Osteocyte (in vitro differentiated cells): ENCODE measurements around the gene KCMF1. TPM values are rescaled to one million over a fixed set of nuclear protein-coding genes. Genes with fewer than 3 reads are reported as not detected.

Experiments used
- DNase-seq: peaks from one replicate; pipeline ENCODE4 v3.0.0; 2021; ENCODE audit warnings: mixed read lengths; ENCODE audit not compliant: unreplicated experiment; ENCODE audit errors: extremely low spot score
- H3K27ac Mint-ChIP-seq: one replicate; pipeline ENCODE4 v1.8.0; 2021; ENCODE audit warnings: mild to moderate bottlenecking, mixed read lengths; ENCODE audit not compliant: unreplicated experiment
- H3K27me3 Mint-ChIP-seq: one replicate; pipeline ENCODE4 v1.8.0; 2021; ENCODE audit warnings: mixed read lengths; ENCODE audit not compliant: unreplicated experiment
- H3K36me3 Mint-ChIP-seq: one replicate; pipeline ENCODE4 v1.8.0; 2021; ENCODE audit warnings: mixed read lengths; ENCODE audit not compliant: unreplicated experiment
- H3K4me1 Mint-ChIP-seq: one replicate; pipeline ENCODE4 v1.8.0; 2021; ENCODE audit warnings: mixed read lengths; ENCODE audit not compliant: unreplicated experiment
- H3K4me3 Mint-ChIP-seq: one replicate; pipeline ENCODE4 v1.8.0; 2021; ENCODE audit warnings: mild to moderate bottlenecking, moderate library complexity, mixed read lengths; ENCODE audit not compliant: unreplicated experiment
- H3K9me3 Mint-ChIP-seq: one replicate; pipeline ENCODE4 v1.8.0; 2021; ENCODE audit warnings: mixed read lengths; ENCODE audit not compliant: unreplicated experiment
- total RNA-seq: library from RNA; stranded (reverse); gene quantifications from 2 replicates; pipeline ENCODE4 v1.2.1, GENCODE V29; 2021
- TF ChIP-seq, protein P1 (sequence below): fragments of 200-600 bp; sonication (generic); IDR thresholded peaks from 2 replicates; pipeline ENCODE4 v1.5.0; 2021; ENCODE audit warnings: antibody characterized with exemption, mild to moderate bottlenecking, moderate library complexity

The KCMF1 gene
- total RNA-seq, 1 donor from 2014 or later = 67.2 TPM

DNA sequence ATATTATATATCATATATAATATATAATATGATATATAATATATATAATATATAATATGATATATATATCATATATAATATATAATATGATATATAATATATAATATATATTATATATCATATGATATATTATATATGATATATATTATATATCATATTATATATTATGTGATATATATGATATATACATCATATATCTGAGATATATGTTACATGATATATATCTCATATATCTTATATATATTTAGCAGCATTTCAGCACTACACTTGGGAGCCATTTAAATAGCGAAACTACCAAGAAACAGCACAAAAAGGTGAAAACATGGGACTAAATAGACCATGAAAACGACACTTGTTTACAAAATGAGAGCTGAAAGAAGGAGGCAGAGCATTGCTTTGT is 37.3 kb downstream of the KCMF1 start:
- no peak overlapping the region for H3K27ac Mint-ChIP-seq
- TF ChIP-seq, protein P1, sequence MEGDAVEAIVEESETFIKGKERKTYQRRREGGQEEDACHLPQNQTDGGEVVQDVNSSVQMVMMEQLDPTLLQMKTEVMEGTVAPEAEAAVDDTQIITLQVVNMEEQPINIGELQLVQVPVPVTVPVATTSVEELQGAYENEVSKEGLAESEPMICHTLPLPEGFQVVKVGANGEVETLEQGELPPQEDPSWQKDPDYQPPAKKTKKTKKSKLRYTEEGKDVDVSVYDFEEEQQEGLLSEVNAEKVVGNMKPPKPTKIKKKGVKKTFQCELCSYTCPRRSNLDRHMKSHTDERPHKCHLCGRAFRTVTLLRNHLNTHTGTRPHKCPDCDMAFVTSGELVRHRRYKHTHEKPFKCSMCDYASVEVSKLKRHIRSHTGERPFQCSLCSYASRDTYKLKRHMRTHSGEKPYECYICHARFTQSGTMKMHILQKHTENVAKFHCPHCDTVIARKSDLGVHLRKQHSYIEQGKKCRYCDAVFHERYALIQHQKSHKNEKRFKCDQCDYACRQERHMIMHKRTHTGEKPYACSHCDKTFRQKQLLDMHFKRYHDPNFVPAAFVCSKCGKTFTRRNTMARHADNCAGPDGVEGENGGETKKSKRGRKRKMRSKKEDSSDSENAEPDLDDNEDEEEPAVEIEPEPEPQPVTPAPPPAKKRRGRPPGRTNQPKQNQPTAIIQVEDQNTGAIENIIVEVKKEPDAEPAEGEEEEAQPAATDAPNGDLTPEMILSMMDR = no peak
- H3K36me3 Mint-ChIP-seq = peaks cover 14% of the 10 kb centered on the region
- H3K4me1 Mint-ChIP-seq = peaks cover 29% of the 10 kb centered on the region
- H3K4me3 Mint-ChIP-seq = no peak overlapping the region
- H3K27me3 Mint-ChIP-seq = no peaks in the 10 kb centered on the region
- peaks cover 3% of the 10 kb centered on the region for H3K9me3 Mint-ChIP-seq
- no peak for DNase-seq

DNA sequence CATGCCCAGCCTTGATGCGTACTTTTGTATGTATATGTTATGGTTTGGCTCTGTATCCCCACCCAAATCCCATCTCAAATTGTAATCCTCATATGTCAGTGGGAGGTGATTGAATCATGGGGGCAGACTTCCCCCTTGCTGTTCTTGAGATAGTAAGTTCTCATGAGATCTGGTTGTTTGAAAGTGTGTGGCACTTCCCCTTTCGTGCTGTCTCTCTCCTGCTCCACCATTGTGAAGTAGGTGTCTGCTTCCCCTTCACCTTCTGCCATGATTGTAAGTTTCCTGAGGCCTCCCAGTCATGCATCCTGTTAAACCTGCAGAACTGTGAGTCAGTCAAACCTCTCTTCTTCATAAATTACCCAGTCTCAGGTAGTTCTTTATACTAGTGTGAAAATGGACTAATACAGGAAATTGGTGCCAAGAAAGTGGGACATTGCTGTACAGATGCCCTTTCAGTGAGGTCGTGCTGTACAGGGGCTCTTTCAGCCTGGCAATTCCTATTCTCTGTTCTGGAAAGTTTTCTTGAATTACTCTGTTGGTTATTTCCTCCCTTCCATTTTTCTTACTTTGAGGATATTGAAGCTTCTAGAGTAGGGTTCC is 38.2 kb downstream of the KCMF1 start:
- TF ChIP-seq, protein P1 = no peak
- DNase-seq = no peak
- Mint-ChIP-seq H3K27me3 (no peaks in the 10 kb centered on the region), H3K4me3 (no peak overlapping the region), H3K4me1 (peaks cover 33% of the 10 kb centered on the region), H3K36me3 (peaks cover 14% of the 10 kb centered on the region), H3K9me3 (peaks cover 3% of the 10 kb centered on the region), H3K27ac (no peak overlapping the region)

DNA sequence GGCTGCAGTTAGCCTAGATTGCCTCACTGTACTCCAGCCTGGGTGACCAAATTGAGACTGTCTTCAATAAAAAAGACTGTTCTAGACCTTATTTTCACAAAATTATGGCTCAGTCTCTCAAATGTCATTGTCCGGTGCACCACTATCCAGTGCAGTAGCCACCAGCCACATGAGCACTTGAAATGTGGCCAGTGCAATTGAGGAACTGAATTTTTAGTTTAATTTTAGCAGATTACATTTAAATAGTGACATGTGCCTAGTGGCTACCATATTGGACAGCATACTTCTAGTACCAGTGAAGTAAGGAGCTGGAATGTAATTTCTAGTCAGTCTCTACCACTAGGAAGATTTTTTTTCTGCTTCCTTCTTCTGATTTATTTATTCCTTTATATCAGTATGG is 39.4 kb downstream of the KCMF1 start:
- H3K27me3 Mint-ChIP-seq = no peaks in the 10 kb centered on the region
- peaks cover 39% of the 10 kb centered on the region for H3K4me1 Mint-ChIP-seq

DNA sequence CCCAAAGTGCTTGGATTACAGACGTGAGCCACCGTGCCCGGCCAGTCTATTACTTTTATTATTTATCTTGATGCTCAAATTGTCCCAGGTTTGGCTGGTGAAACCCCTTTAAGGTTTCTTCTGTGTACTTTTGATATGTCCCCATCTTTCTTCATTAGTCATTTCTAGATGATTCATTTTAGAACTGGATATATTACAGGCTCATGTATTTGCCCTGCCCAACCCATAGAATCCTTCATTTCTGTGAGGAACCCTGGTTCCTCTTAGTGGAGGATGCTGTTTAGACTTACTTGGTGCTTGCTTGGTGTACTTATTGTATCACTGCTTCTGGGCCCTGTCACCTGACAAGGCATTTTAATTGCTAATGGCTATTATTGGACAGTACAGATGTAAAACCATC is 40.1 kb downstream of the KCMF1 start:
- no peak overlapping the region for H3K4me3 Mint-ChIP-seq
- no peak overlapping the region for H3K27ac Mint-ChIP-seq
- TF ChIP-seq, protein P1 = no peak
- H3K4me1 Mint-ChIP-seq = peaks cover 41% of the 10 kb centered on the region
- H3K9me3 Mint-ChIP-seq = peaks cover 3% of the 10 kb centered on the region
- DNase-seq = no peak
- peaks cover 12% of the 10 kb centered on the region for H3K36me3 Mint-ChIP-seq
- no peaks in the 10 kb centered on the region for H3K27me3 Mint-ChIP-seq

More for the DNA sequence above, 39.4 kb downstream of the KCMF1 start:
- Mint-ChIP-seq H3K4me3 (no peak overlapping the region), H3K9me3 (peaks cover 3% of the 10 kb centered on the region), H3K36me3 (peaks cover 14% of the 10 kb centered on the region), H3K27ac (no peak overlapping the region)
- TF ChIP-seq, protein P1 = no peak
- no peak for DNase-seq

DNA sequence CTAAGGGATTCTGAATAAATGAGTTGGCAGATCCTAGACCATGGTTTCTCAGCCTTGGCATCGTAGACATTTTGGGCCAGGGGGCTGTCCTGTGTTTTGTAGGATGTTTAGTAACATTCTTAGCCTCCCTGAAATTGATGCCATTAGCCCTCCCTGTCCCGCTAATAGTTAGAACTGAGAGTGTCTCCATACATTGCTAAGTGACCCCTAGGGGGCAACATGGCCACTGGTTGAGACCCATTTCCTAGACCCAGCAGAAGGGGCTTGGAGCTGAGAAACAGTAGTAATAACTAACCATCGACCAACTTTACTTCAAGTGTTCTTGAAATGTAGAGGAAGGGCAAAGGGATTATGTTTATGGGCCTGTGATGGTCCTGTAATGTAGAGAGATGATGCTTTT is 40.8 kb downstream of the KCMF1 start:
- Mint-ChIP-seq H3K27ac (no peak overlapping the region), H3K36me3 (peaks cover 12% of the 10 kb centered on the region), H3K9me3 (peaks cover 3% of the 10 kb centered on the region), H3K4me1 (peaks cover 47% of the 10 kb centered on the region), H3K27me3 (no peaks in the 10 kb centered on the region), H3K4me3 (no peak overlapping the region)
- TF ChIP-seq, protein P1 = no peak
- no peak for DNase-seq
